DMS53 treated with DMSO at 0.1 percent for 48 hours (cell line): ENCODE results near the gene CEACAM1.
A peak's percentile ranks its signal among the peaks of the same experiment; 100 is the strongest.
"Not testable (repeated sequence)": the region's sequence is repeated elsewhere in the genome, so short reads cannot be mapped to it uniquely, and the experiment has no call there.

ENCODE experiments used
- DNase-seq: peaks from one replicate; lab custom pipeline; 2025; ENCODE audit not compliant: unreplicated experiment; lab: John Stamatoyannopoulos, UW

CEACAM1 gene

DNA sequence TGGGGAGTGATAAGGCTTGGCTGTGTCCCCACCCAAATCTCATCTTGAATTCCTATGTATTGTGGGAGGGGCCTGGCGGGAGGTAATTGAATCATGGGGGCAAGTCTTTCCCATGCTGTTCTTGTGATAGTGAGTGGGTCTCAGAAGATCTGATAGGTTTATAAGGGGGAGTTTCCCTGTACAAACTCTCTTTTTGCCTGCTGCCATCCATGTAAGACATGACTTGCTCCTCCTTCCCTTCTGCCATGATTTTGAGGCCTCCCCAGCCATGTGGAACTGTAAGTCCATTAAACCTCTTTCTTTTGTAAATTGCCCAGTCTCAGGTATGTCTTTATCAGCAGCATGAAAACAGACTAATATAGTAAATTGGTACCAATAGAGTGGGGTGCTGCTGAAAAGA lies 20.8 kb upstream of the CEACAM1 start:
- DNase-seq, result not testable (repeated sequence)

GRCh38 chr19:42548552-42548951 lies 20.3 kb upstream of the CEACAM1 start:
- no peak for DNase-seq

GRCh38 chr19:42547929-42548328 lies 19.6 kb upstream of the CEACAM1 start:
- DNase-seq, result no peak

DNA sequence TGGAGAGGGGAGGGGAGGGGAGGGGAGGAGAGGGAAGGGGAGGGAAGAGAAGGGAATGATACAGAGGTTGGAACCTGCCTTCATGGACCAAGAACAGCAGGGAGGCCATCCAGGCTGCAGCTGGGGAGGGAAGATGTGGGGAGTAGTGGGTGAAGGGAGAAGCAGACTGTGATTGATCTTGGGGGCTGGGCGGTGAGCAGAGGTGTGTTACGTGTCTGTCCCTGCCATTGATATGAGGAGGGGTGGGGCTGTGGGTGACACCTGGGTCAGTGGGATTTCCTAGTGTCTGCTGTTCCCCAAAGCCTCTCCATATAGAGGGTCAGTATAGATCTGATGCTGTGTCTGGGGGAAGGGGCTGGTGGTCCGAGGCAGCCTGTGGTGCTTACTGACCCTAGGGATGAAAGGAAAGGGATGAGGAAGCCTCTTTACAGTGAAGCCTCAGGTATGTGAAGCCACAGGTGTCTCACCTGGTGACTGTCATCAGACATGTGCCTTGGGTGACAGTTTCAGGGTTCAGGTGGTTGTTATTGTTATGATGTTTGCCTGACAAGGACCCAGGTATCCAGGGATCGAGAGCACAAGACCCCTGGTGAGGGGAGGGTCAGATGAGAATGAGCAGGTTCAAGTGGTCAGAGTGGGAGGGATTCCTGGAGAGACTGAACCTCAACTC lies 18.7 kb upstream of the CEACAM1 start:
- DNase-seq, result no peak

DNA sequence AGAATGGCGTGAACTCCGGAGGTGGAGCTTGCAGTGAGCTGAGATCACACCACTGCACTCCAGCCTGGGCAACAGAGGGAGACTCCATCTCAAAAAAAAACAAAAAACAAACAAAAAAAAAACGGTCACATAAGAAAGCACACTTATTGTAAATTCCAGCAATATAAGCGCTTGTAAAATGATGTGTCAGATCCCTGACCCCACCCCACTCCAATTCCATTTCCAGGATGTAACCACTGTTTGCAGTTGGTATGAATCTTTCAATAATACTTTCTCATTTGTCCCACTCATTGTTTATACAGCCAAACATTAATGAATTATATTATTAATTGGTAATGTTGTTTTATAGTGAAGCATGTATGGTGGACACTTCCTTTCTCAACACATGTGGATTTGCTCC lies 15.9 kb upstream of the CEACAM1 start:
- no peak for DNase-seq

DNA sequence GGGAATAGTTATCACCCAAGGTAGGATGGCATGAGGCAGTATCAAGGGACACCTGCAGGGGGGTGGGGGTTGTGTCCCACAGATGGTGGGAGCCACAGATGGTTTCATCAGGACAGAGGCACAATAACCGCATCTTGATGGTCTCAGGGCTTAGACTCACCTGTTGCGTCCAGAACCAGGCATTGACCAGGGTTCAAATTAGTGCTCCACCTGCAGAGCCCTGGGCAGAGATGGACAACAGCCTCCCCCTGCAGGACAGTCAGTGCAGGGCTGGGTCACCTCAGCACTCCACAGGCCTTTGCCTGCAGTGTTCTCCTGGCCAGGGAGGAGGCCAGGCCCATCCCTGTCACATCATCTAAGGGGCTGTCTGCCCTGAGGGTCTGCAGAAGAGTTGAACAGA lies 14.5 kb upstream of the CEACAM1 start:
- no peak for DNase-seq

GRCh38 chr19:42540071-42540553 lies 11.8 kb upstream of the CEACAM1 start:
- DNase-seq, result no peak

DNA sequence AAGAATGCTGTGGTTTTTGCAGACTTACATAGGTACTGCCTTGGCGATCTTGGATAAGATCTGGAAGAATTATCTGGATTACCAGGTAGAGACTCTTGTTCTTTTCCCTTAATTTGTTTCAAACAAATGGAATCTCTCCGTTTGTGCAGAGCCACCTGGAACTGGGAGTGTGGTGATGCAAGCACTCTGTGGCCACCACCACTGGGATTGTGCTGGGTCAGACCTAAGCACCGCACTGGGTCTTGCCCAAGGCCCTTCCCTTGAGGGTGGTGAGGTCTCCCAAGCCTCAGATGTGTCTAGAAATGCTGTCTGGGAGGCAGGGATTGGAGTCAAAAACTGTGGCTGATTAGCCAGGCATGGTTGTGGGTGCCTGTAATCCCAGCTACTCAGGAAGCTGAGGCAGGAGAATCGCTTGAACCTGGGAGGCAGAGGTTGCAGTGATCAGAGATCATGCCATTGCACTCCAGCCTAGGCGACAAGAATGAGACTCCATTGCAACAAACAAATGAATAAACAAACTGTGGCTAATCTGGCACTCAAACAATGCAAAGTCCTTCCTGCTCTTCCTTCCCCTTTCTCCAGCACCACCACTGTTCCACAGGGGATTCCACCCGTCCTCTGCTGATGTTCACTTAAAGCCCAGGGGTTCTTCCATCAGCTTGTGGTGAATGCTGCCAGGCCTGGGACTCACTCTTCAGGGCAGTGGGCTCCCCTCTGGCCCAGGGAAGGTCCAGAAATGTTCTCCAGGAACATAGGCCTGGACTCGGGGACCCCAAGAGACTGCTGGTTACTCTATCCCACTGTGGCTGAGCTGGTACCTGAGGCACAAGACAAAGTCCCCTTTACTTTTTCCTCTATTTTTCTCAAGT lies 10.8 kb upstream of the CEACAM1 start:
- no peak for DNase-seq

DNA sequence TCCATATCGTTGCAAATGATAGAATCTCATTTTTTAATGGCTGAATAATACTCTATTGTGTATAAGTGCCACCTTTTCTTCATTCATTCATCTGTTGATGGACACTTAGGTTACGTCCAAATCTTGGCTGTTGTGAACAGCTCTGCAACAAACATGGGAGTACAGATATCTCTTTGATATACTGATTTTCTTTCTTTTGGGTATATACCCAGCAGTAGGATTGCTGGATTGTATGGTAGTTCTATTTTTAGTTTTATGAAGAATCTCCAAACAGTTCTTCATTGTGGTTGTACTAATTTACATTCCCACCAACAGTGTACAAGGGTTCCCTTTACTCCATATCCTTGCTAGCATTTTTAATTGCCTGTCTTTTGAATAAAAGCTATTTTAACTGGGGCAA lies 7.0 kb upstream of the CEACAM1 start:
- DNase-seq, result not testable (repeated sequence)

GRCh38 chr19:42534391-42534790 lies 6.1 kb upstream of the CEACAM1 start:
- no peak for DNase-seq

DNA sequence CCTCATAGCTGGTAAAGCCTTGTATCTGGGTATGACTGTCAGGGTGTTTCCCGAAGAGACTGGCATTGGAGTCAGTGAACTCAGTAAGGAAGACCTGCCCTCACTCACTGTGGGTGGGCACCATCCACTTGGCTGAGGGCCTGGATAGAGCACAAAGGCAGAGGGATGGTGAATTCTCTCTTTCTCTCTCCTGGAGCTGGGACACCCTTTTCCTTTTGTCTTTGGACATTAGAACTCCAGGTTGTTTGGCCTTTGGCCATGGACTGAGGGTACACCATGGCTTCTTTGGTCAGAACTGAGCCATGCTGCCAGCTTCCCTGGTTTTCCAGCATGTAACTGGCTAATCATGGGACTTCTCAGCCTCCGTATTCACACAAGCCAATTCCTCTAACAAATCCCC lies 4.6 kb upstream of the CEACAM1 start:
- DNase-seq, result no peak

GRCh38 chr19:42531313-42531712 lies 3.0 kb upstream of the CEACAM1 start:
- no peak for DNase-seq

GRCh38 chr19:42529248-42529764 lies 1.0 kb upstream of the CEACAM1 start:
- DNase-seq, result peak; percentile 75

DNA sequence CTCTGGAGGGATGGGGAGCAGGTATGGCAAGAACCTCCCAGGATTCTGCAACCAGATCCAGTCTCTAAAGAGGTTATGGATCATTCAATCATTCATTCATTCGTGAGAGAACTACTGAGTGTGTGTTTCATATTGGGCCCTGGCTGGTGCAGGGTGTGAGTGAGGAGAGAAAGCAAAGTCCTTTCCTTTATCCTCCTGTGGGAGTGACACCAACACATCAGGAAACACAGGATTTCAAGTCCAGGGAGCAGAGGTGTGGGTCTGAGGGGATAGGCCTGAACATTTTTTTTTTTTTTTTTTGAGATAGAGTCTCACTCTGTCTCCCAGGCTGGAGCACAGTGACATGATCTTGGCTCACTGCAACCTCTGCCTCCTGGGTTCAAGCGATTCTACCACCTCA lies 3.3 kb downstream of the CEACAM1 start:
- DNase-seq, result no peak

DNA sequence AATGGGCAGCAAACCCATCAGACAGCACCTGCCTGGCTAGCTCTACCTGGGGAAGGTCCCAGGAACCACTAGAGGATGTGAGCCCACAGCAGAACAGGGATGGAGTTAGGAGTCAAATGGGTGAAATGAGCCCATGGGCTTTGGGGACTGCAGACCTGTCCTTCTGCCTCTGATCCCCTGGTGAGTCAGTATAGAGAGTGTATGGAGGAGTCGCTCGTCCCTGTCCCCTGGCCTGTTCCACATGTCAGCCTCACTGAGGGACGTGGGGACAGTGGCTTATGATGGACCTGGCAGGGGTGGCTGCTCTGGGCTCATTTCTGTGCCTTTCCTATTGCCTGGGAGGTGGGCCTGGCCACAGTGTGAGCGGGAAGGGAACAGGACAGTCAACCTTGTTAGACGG lies 4.0 kb downstream of the CEACAM1 start:
- no peak for DNase-seq

GRCh38 chr19:42522262-42522661 lies 6.0 kb downstream of the CEACAM1 start:
- not testable (repeated sequence) for DNase-seq

DNA sequence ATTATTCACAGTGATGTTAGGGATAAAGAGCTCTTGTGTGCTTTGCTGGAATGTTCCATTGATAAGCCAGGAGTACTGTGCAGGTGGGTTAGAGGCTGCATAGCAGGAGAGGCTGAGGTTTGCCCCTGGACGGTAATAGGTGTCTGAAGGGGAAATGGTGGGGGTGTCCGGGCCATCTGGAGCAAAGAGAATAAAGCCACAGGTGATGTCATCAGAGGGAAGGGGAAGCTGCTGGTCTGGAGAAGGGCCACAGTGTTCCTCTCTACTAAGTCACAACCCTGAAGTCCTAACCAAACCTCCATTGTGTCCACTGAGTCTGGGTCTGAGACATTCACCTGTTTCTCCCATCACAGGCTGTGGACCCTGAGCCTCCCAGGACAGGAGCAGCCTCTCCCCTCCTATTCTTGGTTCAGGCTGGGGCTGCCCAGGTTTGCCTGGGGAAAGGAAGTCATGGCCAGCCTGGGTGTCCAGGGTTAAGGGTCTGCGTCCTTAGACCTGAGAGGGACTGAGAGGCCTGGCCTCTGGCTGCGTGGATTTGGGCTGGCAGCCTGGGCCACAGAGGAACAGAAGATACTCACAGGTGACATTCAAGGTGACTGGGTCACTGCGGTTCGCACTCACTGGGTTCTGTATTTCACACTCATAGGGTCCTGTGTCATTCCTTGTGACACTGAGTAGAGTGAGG lies 6.8 kb downstream of the CEACAM1 start:
- DNase-seq, result no peak

- no peak for DNase-seq
These were observed 9.2 kb downstream of the CEACAM1 start for GRCh38 chr19:42519108-42519507.

DNA sequence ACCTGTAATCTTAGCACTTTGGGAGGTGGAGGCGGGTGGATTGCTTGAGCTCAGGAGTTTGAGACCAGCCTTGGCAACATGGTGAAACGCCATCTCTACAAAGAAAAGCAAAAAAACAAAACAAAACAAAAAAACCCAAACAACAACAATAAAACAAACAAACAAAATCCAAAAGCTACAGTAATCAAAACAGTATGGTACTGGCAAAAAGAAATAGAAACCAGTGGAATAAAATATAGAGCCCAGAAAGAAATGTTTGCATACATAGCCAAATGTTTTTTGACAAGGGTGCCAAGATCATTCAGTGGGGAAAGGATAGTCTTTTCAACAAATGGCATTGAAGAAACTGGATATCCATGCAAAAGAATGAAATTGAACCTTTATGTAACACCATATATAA lies 11.5 kb downstream of the CEACAM1 start:
- DNase-seq, result no peak

DNA sequence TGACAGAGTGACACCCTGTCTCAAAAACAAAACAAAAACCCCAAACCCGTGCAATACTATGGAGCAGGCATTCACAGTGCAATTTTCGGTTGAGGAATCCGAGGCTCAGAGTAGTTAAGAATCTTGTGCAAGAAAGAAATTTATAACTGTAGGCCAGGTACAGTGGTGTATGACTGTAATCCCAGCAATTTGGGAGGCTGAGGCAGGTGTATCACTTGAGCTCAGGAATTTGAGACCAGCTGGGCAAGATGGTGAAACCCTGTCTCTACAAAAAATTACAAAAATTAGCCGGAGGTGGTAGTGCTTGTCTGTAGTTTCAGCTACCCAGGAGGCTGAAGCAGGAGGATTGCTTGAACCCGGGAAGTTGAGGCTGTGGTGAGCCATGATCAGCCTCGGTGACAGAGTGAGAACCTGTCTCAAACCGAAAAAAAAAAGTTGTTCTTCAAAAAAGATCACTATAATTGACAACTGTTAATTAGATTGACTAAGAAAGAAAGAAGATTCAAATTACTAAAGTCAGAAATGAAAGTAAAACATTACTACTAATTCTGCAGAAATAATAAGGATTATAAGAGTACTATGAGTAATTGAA lies 12.9 kb downstream of the CEACAM1 start:
- no peak for DNase-seq

- DNase-seq, result no peak
These were observed 13.8 kb downstream of the CEACAM1 start for GRCh38 chr19:42514449-42514848.
